ENCODE results near the gene RPS16. TPM values are rescaled to one million over a fixed set of nuclear protein-coding genes. Genes with fewer than 3 reads are reported as not detected.
A peak's percentile ranks its signal among the peaks of the same experiment; 100 is the strongest.

The RPS16 gene
- total RNA-seq, 1 donor from 2014 or later, result 2,151 TPM

- no peaks in the 10 kb centered on the region for H3K9me3 Mint-ChIP-seq (ENCODE audit: unreplicated experiment)
- H3K4me1 Mint-ChIP-seq (ENCODE audit: unreplicated experiment), result peaks cover 24% of the 10 kb centered on the region
- H3K36me3 Mint-ChIP-seq (ENCODE audit: low read depth, unreplicated experiment), result peaks cover 3% of the 10 kb centered on the region
- H3K4me3 Mint-ChIP-seq (ENCODE audit: unreplicated experiment), result peak overlapping the region; percentile 89
- peak overlapping the region; percentile 96 for H3K27ac Mint-ChIP-seq (ENCODE audit: unreplicated experiment)
- no peak for TF ChIP-seq CTCF (IDR thresholded peaks at IDR 0.05; ENCODE audit: unreplicated experiment)
- peak; percentile 85 for DNase-seq (ENCODE audit: low spot score)
- H3K27me3 Mint-ChIP-seq (ENCODE audit: unreplicated experiment), result peaks cover 29% of the 10 kb centered on the region
Measured at GRCh38 chr19:39403331-39404312, 32.1 kb downstream of the RPS16 start.

GRCh38 chr19:39402346-39403300 lies 33.1 kb downstream of the RPS16 start:
- Mint-ChIP-seq H3K4me3 (ENCODE audit: unreplicated experiment) (peak overlapping the region; percentile 83), H3K27me3 (ENCODE audit: unreplicated experiment) (peaks cover 25% of the 10 kb centered on the region), H3K36me3 (ENCODE audit: low read depth, unreplicated experiment) (peaks cover 8% of the 10 kb centered on the region), H3K9me3 (ENCODE audit: unreplicated experiment) (no peaks in the 10 kb centered on the region), H3K4me1 (ENCODE audit: unreplicated experiment) (peaks cover 26% of the 10 kb centered on the region), H3K27ac (ENCODE audit: unreplicated experiment) (peak overlapping the region; percentile 97)
- TF ChIP-seq CTCF (IDR thresholded peaks at IDR 0.05; ENCODE audit: unreplicated experiment), result no peak
- peak; percentile 81 for DNase-seq (ENCODE audit: low spot score)

- H3K27me3 Mint-ChIP-seq (ENCODE audit: unreplicated experiment), result peaks cover 25% of the 10 kb centered on the region
Measured at GRCh38 chr19:39401549-39402345, 34.0 kb downstream of the RPS16 start.

GRCh38 chr19:39401070-39401548 lies 34.6 kb downstream of the RPS16 start:
- TF ChIP-seq CTCF (IDR thresholded peaks at IDR 0.05; ENCODE audit: unreplicated experiment), result no peak
- peak overlapping the region; percentile 60 for H3K4me3 Mint-ChIP-seq (ENCODE audit: unreplicated experiment)
- H3K4me1 Mint-ChIP-seq (ENCODE audit: unreplicated experiment), result peaks cover 24% of the 10 kb centered on the region
- no peaks in the 10 kb centered on the region for H3K9me3 Mint-ChIP-seq (ENCODE audit: unreplicated experiment)
- H3K27ac Mint-ChIP-seq (ENCODE audit: unreplicated experiment), result peak overlapping the region; percentile 92
- H3K27me3 Mint-ChIP-seq (ENCODE audit: unreplicated experiment), result peaks cover 22% of the 10 kb centered on the region
- peaks cover 8% of the 10 kb centered on the region for H3K36me3 Mint-ChIP-seq (ENCODE audit: low read depth, unreplicated experiment)
- DNase-seq (ENCODE audit: low spot score), result no peak

More at GRCh38 chr19:39401549-39402345, 34.0 kb downstream of the RPS16 start:
- no peaks in the 10 kb centered on the region for H3K9me3 Mint-ChIP-seq (ENCODE audit: unreplicated experiment)
- H3K4me3 Mint-ChIP-seq (ENCODE audit: unreplicated experiment), result peak overlapping the region; percentile 83
- H3K4me1 Mint-ChIP-seq (ENCODE audit: unreplicated experiment), result peaks cover 26% of the 10 kb centered on the region
- peak overlapping the region; percentile 92 for H3K27ac Mint-ChIP-seq (ENCODE audit: unreplicated experiment)
- no peak for TF ChIP-seq CTCF (IDR thresholded peaks at IDR 0.05; ENCODE audit: unreplicated experiment)
- H3K36me3 Mint-ChIP-seq (ENCODE audit: low read depth, unreplicated experiment), result peaks cover 8% of the 10 kb centered on the region
- DNase-seq (ENCODE audit: low spot score), result no peak
